Lower leg skin (tissue), 4 donors: ENCODE data around the gene DUOX1. TPM values are rescaled to one million over a fixed set of nuclear protein-coding genes. Genes with fewer than 3 reads are reported as not detected.

Experiments used
- DNase-seq, 2 donors: peaks; one replicate each; pipeline ENCODE4 v3.0.0-alpha.2; 2019; ENCODE audit warnings: low spot score in 2 of 2
- H3K4me3 ChIP-seq: fragments of 200-600 bp; sonication (generic); 2 replicates; pipeline ENCODE4 v1.5.1; 2017; ENCODE audit warnings: mild to moderate bottlenecking, low read depth; ENCODE audit not compliant: poor library complexity, severe bottlenecking
- CTCF ChIP-seq, 3 donors: fragments of 450-650 bp; IDR thresholded peaks; one replicate each; pipeline ENCODE4 v1.5.1; 2016; ENCODE audit warnings: antibody characterized with exemption in 3 of 3, mild to moderate bottlenecking in 3 of 3, moderate library complexity in 2 of 3
- POLR2A ChIP-seq, 2 donors: fragments of 450-650 bp; IDR thresholded peaks; one replicate each; pipeline ENCODE4 v1.6.1; 2016 to 2017; ENCODE audit warnings: antibody characterized with exemption in 2 of 2, mild to moderate bottlenecking in 1 of 2, moderate library complexity in 1 of 2
- WGBS, 2 donors: methylation state at CpG; one replicate each; pipeline ENCODE4 v1.1.5; 2018; 5-methylcytosine and 5-hydroxymethylcytosine counted together
- intact Hi-C: fragments of 100-400 bp; cut with DNase I; formaldehyde crosslinking; loops from one replicate; pipeline ENCODE4 v1.15.0; 2023; ENCODE audit warnings: low total_unique reads
- total RNA-seq, 4 donors: library from RNA; depleted of rRNA; stranded (reverse); fragments of >200 nt; gene quantifications; one replicate each; pipeline ENCODE4 v1.1.0, GENCODE V29; 2016

DUOX1 gene
- total RNA-seq, 4 donors from 2014 or later = 90.1 to 162 (median 114) TPM

GRCh38 chr15:45180648-45181436 lies 51.0 kb downstream of the DUOX1 start:
- intact Hi-C loops = no loop called here
- no peak for DNase-seq
- TF ChIP-seq CTCF (IDR thresholded peaks at IDR 0.05) (no peak), POLR2A (IDR thresholded peaks at IDR 0.05) (no peak)
- WGBS, 2 donors = 73 to 78% methylated on average over 5 to 8 of the region's 8 CpGs
- no peak overlapping the region for H3K4me3 ChIP-seq

GRCh38 chr15:45181491-45182285 lies 51.9 kb downstream of the DUOX1 start:
- intact Hi-C loops = no loop called here
- no peak for DNase-seq
- WGBS, 2 donors = 77 to 80% methylated on average over 9 of the region's 9 CpGs
- H3K4me3 ChIP-seq = no peak overlapping the region
- TF ChIP-seq CTCF (IDR thresholded peaks at IDR 0.05) (no peak), POLR2A (IDR thresholded peaks at IDR 0.05) (no peak)

GRCh38 chr15:45182996-45183395 lies 53.2 kb downstream of the DUOX1 start:
- 36 to 50% methylated on average over 1 of the region's 1 CpG for WGBS, 2 donors
- TF ChIP-seq POLR2A (IDR thresholded peaks at IDR 0.05) = no peak
- TF ChIP-seq CTCF (IDR thresholded peaks at IDR 0.05) = no peak

DNA sequence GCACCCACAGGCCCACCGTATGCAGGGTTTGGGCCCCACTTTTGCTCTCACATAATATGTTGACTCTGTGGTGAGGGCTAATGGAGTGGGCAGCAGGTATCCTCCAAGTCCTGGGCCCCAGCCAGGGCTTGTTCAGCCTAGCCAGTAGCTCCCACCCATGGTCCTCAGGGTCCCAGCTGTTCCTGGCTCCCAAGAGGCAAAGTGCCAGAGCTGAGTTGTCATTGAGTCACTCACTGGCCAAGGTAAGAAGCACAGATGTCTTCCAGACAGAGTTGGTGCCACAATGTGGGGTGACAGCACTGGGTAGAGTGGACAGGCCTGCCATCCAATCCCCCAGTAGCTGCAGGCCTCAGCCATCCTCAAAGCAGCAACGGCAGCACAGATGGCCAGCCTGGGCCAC lies 53.7 kb downstream of the DUOX1 start:
- intact Hi-C loops = no loop called here

More at GRCh38 chr15:45182996-45183395, 53.2 kb downstream of the DUOX1 start:
- intact Hi-C loops = no loop called here
- H3K4me3 ChIP-seq = no peak overlapping the region
- no peak for DNase-seq

GRCh38 chr15:45184562-45185041 lies 54.8 kb downstream of the DUOX1 start:
- 70 to 90% methylated on average over 3 to 9 of the region's 9 CpGs for WGBS, 2 donors
- intact Hi-C loops = no loop called here
- TF ChIP-seq POLR2A (IDR thresholded peaks at IDR 0.05) (no peak), CTCF (IDR thresholded peaks at IDR 0.05) (no peak)
- no peak for DNase-seq
- no peak overlapping the region for H3K4me3 ChIP-seq

More for the DNA sequence above, 53.7 kb downstream of the DUOX1 start:
- DNase-seq = no peak
- TF ChIP-seq POLR2A (IDR thresholded peaks at IDR 0.05) = no peak
- no peak for TF ChIP-seq CTCF (IDR thresholded peaks at IDR 0.05)
- WGBS, 2 donors = 88 to 94% methylated on average over 2 of the region's 2 CpGs
- no peak overlapping the region for H3K4me3 ChIP-seq
